H1 (cell line): ENCODE data around the gene TK2. TPM values are rescaled to one million over a fixed set of nuclear protein-coding genes. Genes with fewer than 3 reads are reported as not detected.

Source experiments
- CTCF ChIA-PET: fragments of 300-600 bp; sonication (Branson Sonifier 250); formaldehyde crosslinking; loops from one replicate; lab custom pipeline; 2021; ENCODE audit not compliant: partially characterized antibody; lab: Charles Lee
- POLR2A ChIA-PET: fragments of 300-600 bp; sonication (Branson Sonifier 250); formaldehyde crosslinking; loops from one replicate; lab custom pipeline; 2021; ENCODE audit warnings: inconsistent platforms; ENCODE audit not compliant: partially characterized antibody; lab: Charles Lee
- DNase-seq, 2 experiments: peaks; one replicate each; pipeline versions ENCODE4 v3.0.0 to v3.0.0-alpha.2; 2010 to 2022; ENCODE audit warnings: low spot score in 2 of 2, low read depth in 1 of 2, mixed read lengths in 1 of 2
- FAIRE-seq: peaks from 2 replicates; lab custom pipeline; 2011; peaks lifted over from hg19 to GRCh38; lab: Jason Lieb, UNC
- H2AFZ ChIP-seq: 2 replicates; pipeline ENCODE4 v1.8.1; 2012; ENCODE audit warnings: low read length, inconsistent platforms
- H2AK5ac ChIP-seq: 2 replicates; pipeline ENCODE4 v1.6.1; 2013; ENCODE audit warnings: low read depth, low read length
- H2BK120ac ChIP-seq: replicated peaks from 2 replicates; pipeline ENCODE3; 2013; ENCODE audit warnings: low read depth, low read length, inconsistent platforms
- H2BK12ac ChIP-seq: 2 replicates; pipeline ENCODE4 v1.6.1; 2013; ENCODE audit warnings: low read depth, low read length
- H2BK15ac ChIP-seq: 2 replicates; pipeline ENCODE4 v1.6.1; 2013; ENCODE audit warnings: low read length
- H2BK20ac ChIP-seq: 2 replicates; pipeline ENCODE4 v1.6.1; 2013; ENCODE audit warnings: low read length
- H2BK5ac ChIP-seq: 2 replicates; pipeline ENCODE4 v1.6.1; 2013; ENCODE audit warnings: low read depth, low read length
- H3K14ac ChIP-seq: 2 replicates; pipeline ENCODE4 v1.6.1; 2013; ENCODE audit warnings: inconsistent platforms; ENCODE audit not compliant: insufficient read length
- H3K18ac ChIP-seq: 2 replicates; pipeline ENCODE4 v1.6.1; 2013; ENCODE audit warnings: low read length; ENCODE audit errors: extremely low read depth
- H3K23ac ChIP-seq: 2 replicates; pipeline ENCODE4 v1.6.1; 2013; ENCODE audit warnings: inconsistent platforms; ENCODE audit not compliant: insufficient read length
- H3K23me2 ChIP-seq: 2 replicates; pipeline ENCODE4 v1.6.1; 2013; ENCODE audit warnings: low read depth, low read length
- H3K27ac ChIP-seq: 2 replicates; pipeline ENCODE4 v1.6.1; 2011; ENCODE audit warnings: low read depth, low read length, inconsistent platforms
- H3K27me3 ChIP-seq, 4 experiments: replicated peaks in 1 of 4; 1 replicate in 1 of 4; 2 replicates in 3 of 4; pipeline versions ENCODE4 v1.6.1 to v1.8.1; 2011 to 2013; ENCODE audit warnings: low read length in 3 of 4, mild to moderate bottlenecking in 3 of 4, inconsistent platforms in 2 of 4, mixed read lengths in 2 of 4, moderate library complexity in 1 of 4; ENCODE audit not compliant: control insufficient read depth in 3 of 4, insufficient read depth in 3 of 4; ENCODE audit errors: extremely low read depth in 1 of 4
- H3K36me3 ChIP-seq, 4 experiments: 2 replicates each; pipeline versions ENCODE4 v1.6.1 to v1.8.1; 2011 to 2013; ENCODE audit warnings: mild to moderate bottlenecking in 4 of 4, low read length in 3 of 4, moderate library complexity in 2 of 4, control low read depth in 1 of 4, inconsistent platforms in 1 of 4; ENCODE audit not compliant: insufficient read depth in 4 of 4, control insufficient read depth in 2 of 4
- H3K4ac ChIP-seq: replicated peaks from 2 replicates; pipeline ENCODE3; 2013; ENCODE audit warnings: low read length, low read depth, mixed read lengths, inconsistent platforms; ENCODE audit not compliant: insufficient read length
- H3K4me1 ChIP-seq, 4 experiments: replicated peaks in 1 of 4; 1 replicate in 1 of 4; 2 replicates in 3 of 4; pipeline versions ENCODE4 v1.6.1 to v1.8.1; 2011 to 2013; ENCODE audit warnings: low read length in 3 of 4, inconsistent platforms in 2 of 4, mixed read lengths in 1 of 4; ENCODE audit not compliant: insufficient read depth in 4 of 4, control insufficient read depth in 3 of 4
- H3K4me2 ChIP-seq, 2 experiments: 2 replicates each; pipeline versions ENCODE4 v1.6.1 to v1.8.1; 2011 to 2013; ENCODE audit warnings: low read depth in 2 of 2, low read length in 2 of 2, control low read depth in 1 of 2, inconsistent platforms in 1 of 2, mild to moderate bottlenecking in 1 of 2; ENCODE audit not compliant: insufficient read depth in 1 of 2
- H3K4me3 ChIP-seq, 4 experiments: fragments of 200-600, 300-600 bp in 1 of 4; sonication (generic), shearing (Covaris generic), sonication (Bioruptor Twin) in 1 of 4; 2 replicates each; pipeline versions ENCODE4 v1.5.1 to v1.8.1; 2011 to 2016; ENCODE audit warnings: low read length in 4 of 4, low read depth in 3 of 4, control low read depth in 2 of 4, inconsistent platforms in 2 of 4, mild to moderate bottlenecking in 2 of 4, mixed read lengths in 1 of 4, moderate library complexity in 1 of 4; ENCODE audit not compliant: insufficient read depth in 2 of 4; ENCODE audit errors: extremely low read depth in 1 of 4
- H3K56ac ChIP-seq: replicated peaks from 2 replicates; pipeline ENCODE3; 2013; ENCODE audit warnings: low read depth, mild to moderate bottlenecking, mixed read lengths, low read length, inconsistent platforms; ENCODE audit not compliant: insufficient read length
- H3K79me1 ChIP-seq: 2 replicates; pipeline ENCODE4 v1.6.1; 2013; ENCODE audit warnings: low read depth, low read length, control low read depth
- H3K79me2 ChIP-seq, 2 experiments: 2 replicates each; pipeline versions ENCODE4 v1.6.1 to v1.8.1; 2012 to 2013; ENCODE audit warnings: low read length in 2 of 2, mild to moderate bottlenecking in 2 of 2, inconsistent platforms in 1 of 2; ENCODE audit not compliant: insufficient read depth in 2 of 2, control insufficient read depth in 1 of 2
- H3K9ac ChIP-seq, 4 experiments: replicated peaks in 1 of 4; 1 replicate in 1 of 4; 2 replicates in 3 of 4; pipeline versions ENCODE4 v1.6.1 to v1.8.1; 2011 to 2013; ENCODE audit warnings: low read depth in 3 of 4, low read length in 3 of 4, control low read depth in 2 of 4, mild to moderate bottlenecking in 2 of 4, moderate library complexity in 2 of 4, inconsistent platforms in 1 of 4; ENCODE audit errors: extremely low read depth in 1 of 4
- H3K9me3 ChIP-seq, 2 experiments: 2 replicates each; pipeline versions ENCODE4 v1.6.1 to v1.8.1; 2012 to 2013; ENCODE audit warnings: mild to moderate bottlenecking in 2 of 2, moderate library complexity in 2 of 2, control low read depth in 1 of 2, inconsistent platforms in 1 of 2, low read depth in 1 of 2, low read length in 1 of 2, mixed read lengths in 1 of 2; ENCODE audit not compliant: insufficient read depth in 2 of 2
- H4K20me1 ChIP-seq, 2 experiments: replicated peaks in 1 of 2; 2 replicates each; pipeline versions ENCODE3 to v1.8.1; 2011 to 2013; ENCODE audit warnings: inconsistent platforms in 2 of 2, low read length in 2 of 2, mild to moderate bottlenecking in 1 of 2; ENCODE audit not compliant: insufficient read depth in 2 of 2, control insufficient read depth in 1 of 2
- H4K5ac ChIP-seq: 2 replicates; pipeline ENCODE4 v1.6.1; 2013; ENCODE audit warnings: low read length, low read depth, mixed read lengths, inconsistent platforms; ENCODE audit not compliant: insufficient read length
- H4K8ac ChIP-seq: 2 replicates; pipeline ENCODE4 v1.8.0; 2013; ENCODE audit warnings: mild to moderate bottlenecking, moderate library complexity, low read length, inconsistent platforms; ENCODE audit not compliant: insufficient read depth; ENCODE audit errors: extremely low read depth
- H4K91ac ChIP-seq: replicated peaks from 2 replicates; pipeline ENCODE3; 2013; ENCODE audit warnings: low read length, mixed read lengths, inconsistent platforms; ENCODE audit not compliant: insufficient read length
- BCL11A ChIP-seq, 2 experiments: IDR thresholded peaks; one replicate each; pipeline ENCODE4 v1.6.1; 2011; ENCODE audit warnings: low read depth in 2 of 2, low read length in 2 of 2, mild to moderate bottlenecking in 2 of 2
- CBX8 ChIP-seq: fragments of 300-800, 300-1000 bp; sonication (generic); IDR thresholded peaks from 2 replicates; pipeline ENCODE4 v1.7.1; 2016; ENCODE audit warnings: low read depth, low read length, borderline replicate concordance
- GTF2F1 ChIP-seq: IDR thresholded peaks from 2 replicates; pipeline ENCODE4 v1.6.1; 2012; ENCODE audit warnings: low read depth, low read length, improper control_type of control experiment, borderline replicate concordance
- SIRT6 ChIP-seq: IDR thresholded peaks from one replicate; pipeline ENCODE4 v1.7.1; 2012; ENCODE audit warnings: low read length, inconsistent platforms
- WGBS, 2 experiments: shearing (Covaris generic) in 1 of 2; methylation state at CpG; one replicate each; pipeline versions ENCODE4 v1.1.6 to v1.1.7; 2013 to 2015; ENCODE audit warnings: low lambda C conversion rate in 2 of 2, mixed read lengths in 2 of 2, inconsistent platforms in 1 of 2, low coverage in 1 of 2, missing lambda C conversion rate in 1 of 2; ENCODE audit not compliant: insufficient replicate concordance in 2 of 2, insufficient coverage in 1 of 2, insufficient read length in 1 of 2; ENCODE audit errors: extremely low coverage in 1 of 2, missing lambda C conversion rate in 1 of 2; 5-methylcytosine and 5-hydroxymethylcytosine counted together
- polyA plus RNA-seq, 7 experiments: library from polyadenylated mRNA; depleted of rRNA in 3 of 7; stranded (reverse) in 5 of 7; unstranded in 2 of 7; fragments of >200 nt in 5 of 7; fragments of 200-250 nt in 2 of 7; gene quantifications; 1 replicate in 5 of 7; 2 replicates in 1 of 7; 4 replicates in 1 of 7; pipeline versions ENCODE4 v1.2.1 to v1.2.3, GENCODE V29; 2011 to 2013; ENCODE audit warnings: missing spikeins in 2 of 7, mixed read lengths in 2 of 7
- total RNA-seq: library from RNA; stranded (reverse); fragmentation: NEBNext Ultra II Directional; extraction: Animal tissue kit (Norgen Biotek cat#: 25700); gene quantifications from 2 replicates; pipeline ENCODE4 v1.2.1, GENCODE V29; 2021

TK2 gene
- total and polyA plus RNA-seq, 2 of the 8 experiments (the other 6 are each of a cell fraction or from before 2014, with no cell fraction given) = 2.7 to 3.6 TPM

DNA sequence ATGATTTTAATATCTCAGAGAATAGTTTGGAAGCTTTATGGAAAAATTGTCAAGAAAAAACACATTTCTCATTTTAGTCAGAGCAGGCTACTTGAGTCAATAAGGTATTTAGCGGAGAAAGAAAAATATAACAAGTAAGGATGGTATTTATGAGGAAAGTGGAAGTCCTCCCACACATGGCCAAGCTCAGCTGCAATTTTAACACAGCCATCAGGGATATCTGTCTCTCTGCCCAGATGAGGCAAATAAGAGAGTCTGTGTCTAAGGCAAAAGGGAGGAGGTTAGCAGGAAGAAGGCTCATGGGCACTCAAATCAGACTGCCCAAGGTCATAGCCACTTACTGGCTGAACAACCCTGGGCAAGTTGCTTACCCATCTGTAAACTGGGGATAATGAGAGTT, 24.2 kb upstream of the TK2 start:
- H3K23ac ChIP-seq = no peak overlapping the region
- H3K4me3 ChIP-seq = no peak overlapping the region
- no peak overlapping the region for H2AK5ac ChIP-seq
- H2BK5ac ChIP-seq = no peak overlapping the region
- H3K23me2 ChIP-seq = peaks cover 3% of the 10 kb centered on the region
- no peaks in the 10 kb centered on the region for H3K36me3 ChIP-seq
- H3K79me2 ChIP-seq = no peaks in the 10 kb centered on the region
- no peak for TF ChIP-seq CBX8
- TF ChIP-seq GTF2F1 = no peak
- TF ChIP-seq SIRT6 = no peak
- no peak for TF ChIP-seq BCL11A (IDR thresholded peaks at IDR 0.05; ENCODE audit: low read depth in 2 of 2, low read length in 2 of 2)
- no peaks in the 10 kb centered on the region for H3K79me1 ChIP-seq
- H3K18ac ChIP-seq = no peak overlapping the region
- no peak overlapping the region for H4K8ac ChIP-seq
- H3K27me3 ChIP-seq = peaks cover 11 to 17% (median 17%) of the 10 kb centered on the region in 4 experiments
- no peak overlapping the region for H3K56ac ChIP-seq
- ChIA-PET POLR2A (interaction anchor here (0.6 kb wide), 1 partner anchor 945 kb away, joined by 3 read pairs; no protein-coding TSS in a partner anchor), CTCF (interaction anchor here (1.5 to 6.8 kb wide), 3 partner anchors 10 to 27 kb away, joined by 4 to 30 read pairs (median 6); no protein-coding TSS in a partner anchor)
- no peak overlapping the region for H3K14ac ChIP-seq
- no peaks in the 10 kb centered on the region for H3K9me3 ChIP-seq
- 93 to 100% methylated on average over 1 of the region's 1 CpG for WGBS, 2 experiments
- H4K5ac ChIP-seq = no peak overlapping the region
- no peak overlapping the region for H2BK120ac ChIP-seq
- no peak overlapping the region for H2BK15ac ChIP-seq
- H3K27ac ChIP-seq = no peak overlapping the region
- DNase-seq (no peak), FAIRE-seq (no peak)
- H2BK20ac ChIP-seq = no peak overlapping the region
- H2BK12ac ChIP-seq = no peak overlapping the region
- no peak overlapping the region for H2AFZ ChIP-seq
- no peak overlapping the region for H3K4me2 ChIP-seq
- no peak overlapping the region for H4K91ac ChIP-seq
- peaks cover 0 to 6% (median 3%) of the 10 kb centered on the region in 4 experiments; a peak in 5 of 7 replicates for H3K4me1 ChIP-seq
- H3K9ac ChIP-seq = no peak overlapping the region
- H4K20me1 ChIP-seq = no peaks in the 10 kb centered on the region
- H3K4ac ChIP-seq = no peak overlapping the region
